GM23338 (cell line): ENCODE results near the gene TBRG4. TPM values are rescaled to one million over a fixed set of nuclear protein-coding genes. Genes with fewer than 3 reads are reported as not detected.

Experiments
- ATAC-seq: fragments of 200-7000 bp; cut with Tn5 transposase; 3 replicates; pipeline ENCODE4 v1.9.1; 2020
- DNase-seq: peaks from one replicate; pipeline ENCODE4 v3.0.0-alpha.2; 2015; ENCODE audit warnings: low spot score
- H2AFZ ChIP-seq: fragments of 200-600 bp; sonication (generic); 2 replicates; pipeline ENCODE4 v1.8.0; 2016; ENCODE audit warnings: antibody characterized with exemption, mild to moderate bottlenecking, moderate library complexity
- H3F3A ChIP-seq: fragments of 200-600 bp; sonication (generic); replicated peaks from 2 replicates; pipeline ENCODE4 v1.8.0; 2017; ENCODE audit warnings: antibody characterized with exemption, mixed run types, low read depth
- H3K27ac ChIP-seq: fragments of 200-600 bp; sonication (generic); 2 replicates; pipeline ENCODE4 v1.6.1; 2016; ENCODE audit warnings: low read depth
- H3K27me3 ChIP-seq: fragments of 200-600 bp; sonication (generic); 2 replicates; pipeline ENCODE4 v1.8.0; 2016; ENCODE audit warnings: mild to moderate bottlenecking, mixed run types, moderate library complexity; ENCODE audit not compliant: insufficient read depth
- H3K36me3 ChIP-seq: fragments of 200-600 bp; sonication (generic); 2 replicates; pipeline ENCODE4 v1.8.0; 2016; ENCODE audit warnings: mild to moderate bottlenecking; ENCODE audit not compliant: insufficient read depth
- H3K4me1 ChIP-seq: fragments of 200-600 bp; sonication (generic); 2 replicates; pipeline ENCODE4 v1.8.0; 2016; ENCODE audit warnings: mild to moderate bottlenecking, moderate library complexity; ENCODE audit not compliant: insufficient read depth
- H3K4me2 ChIP-seq: fragments of 200-600 bp; sonication (generic); 2 replicates; pipeline ENCODE4 v1.7.1; 2017; ENCODE audit warnings: mixed run types
- H3K4me3 ChIP-seq: fragments of 200-600 bp; sonication (generic); 2 replicates; pipeline ENCODE4 v1.6.1; 2016; ENCODE audit warnings: mixed run types
- H3K79me2 ChIP-seq: fragments of 200-600 bp; sonication (generic); replicated peaks from 2 replicates; pipeline ENCODE4 v1.8.0; 2017; ENCODE audit warnings: mild to moderate bottlenecking; ENCODE audit not compliant: insufficient read depth
- H3K9me2 ChIP-seq: fragments of 200-600 bp; sonication (generic); 2 replicates; pipeline ENCODE4 v1.8.0; 2017; ENCODE audit not compliant: insufficient read depth
- H4K20me1 ChIP-seq: fragments of 200-600 bp; sonication (generic); replicated peaks from 2 replicates; pipeline ENCODE4 v1.8.0; 2017; ENCODE audit warnings: mild to moderate bottlenecking; ENCODE audit not compliant: insufficient read depth
- H3K27ac Mint-ChIP-seq: 2 replicates; pipeline ENCODE4 v1.8.0; 2020; ENCODE audit warnings: inconsistent platforms, mild to moderate bottlenecking, moderate library complexity, mixed read lengths
- H3K27me3 Mint-ChIP-seq: 3 replicates; pipeline ENCODE4 v1.8.0; 2022; ENCODE audit warnings: low read depth, mild to moderate bottlenecking, moderate library complexity, mixed read lengths, inconsistent platforms; ENCODE audit not compliant: insufficient read depth, poor library complexity
- H3K36me3 Mint-ChIP-seq: 3 replicates; pipeline ENCODE4 v1.8.0; 2021; ENCODE audit warnings: low read depth, mild to moderate bottlenecking, inconsistent platforms, moderate library complexity, mixed read lengths
- H3K4me1 Mint-ChIP-seq: 3 replicates; pipeline ENCODE4 v1.8.0; 2020; ENCODE audit warnings: mild to moderate bottlenecking, inconsistent platforms, mixed read lengths
- H3K4me3 Mint-ChIP-seq: 3 replicates; pipeline ENCODE4 v1.8.0; 2021; ENCODE audit warnings: moderate library complexity, mild to moderate bottlenecking, inconsistent platforms, mixed read lengths
- H3K9me3 Mint-ChIP-seq: 3 replicates; pipeline ENCODE4 v1.8.0; 2020; ENCODE audit warnings: moderate library complexity, mild to moderate bottlenecking, inconsistent platforms, mixed read lengths
- CREB1 ChIP-seq: fragments of 250-450 bp; sonication (Bioruptor Pico); IDR thresholded peaks from 2 replicates; pipeline ENCODE4 v1.5.0; 2020; ENCODE audit warnings: low read depth, mild to moderate bottlenecking, moderate library complexity
- CTCF ChIP-seq, 2 experiments: fragments of 200-600 bp in 1 of 2; sonication (generic) in 1 of 2; conservative IDR thresholded peaks; 2 replicates each; pipeline versions ENCODE4 v1.5.1 to v1.6.1; 2016 to 2017; ENCODE audit warnings: antibody characterized with exemption in 2 of 2, low read depth in 2 of 2, mild to moderate bottlenecking in 2 of 2, moderate library complexity in 1 of 2
- EZH2 ChIP-seq: fragments of 200-600 bp; sonication (generic); IDR thresholded peaks from one replicate; pipeline ENCODE4 v1.8.0; 2017; ENCODE audit warnings: antibody characterized with exemption, mild to moderate bottlenecking, low read depth; ENCODE audit not compliant: unreplicated experiment
- EZH2phosphoT487 ChIP-seq: fragments of 200-600 bp; sonication (generic); IDR thresholded peaks from one replicate; pipeline ENCODE4 v1.8.1; 2018; ENCODE audit warnings: antibody characterized with exemption; ENCODE audit not compliant: unreplicated experiment
- JUNB ChIP-seq: IDR thresholded peaks from one replicate; pipeline ENCODE4 v1.6.1; 2016; ENCODE audit warnings: antibody characterized with exemption; ENCODE audit not compliant: unreplicated experiment
- NANOG ChIP-seq: IDR thresholded peaks from 2 replicates; pipeline ENCODE4 v1.6.1; 2016; ENCODE audit warnings: antibody characterized with exemption, borderline replicate concordance
- POLR2AphosphoS5 ChIP-seq: IDR thresholded peaks from 2 replicates; pipeline ENCODE4 v1.6.1; 2016; ENCODE audit warnings: antibody characterized with exemption, low read depth
- REST ChIP-seq: IDR thresholded peaks from one replicate; pipeline ENCODE4 v1.6.1; 2018; ENCODE audit warnings: antibody characterized with exemption; ENCODE audit not compliant: unreplicated experiment
- STAT1 ChIP-seq: IDR thresholded peaks from one replicate; pipeline ENCODE4 v1.6.1; 2016; ENCODE audit warnings: antibody characterized with exemption; ENCODE audit not compliant: unreplicated experiment
- ZNF114 ChIP-seq: fragments of 250-450 bp; sonication (Bioruptor Pico); IDR thresholded peaks from 2 replicates; pipeline ENCODE4 v1.5.0; 2020; ENCODE audit warnings: mild to moderate bottlenecking, moderate library complexity
- ZNF331 ChIP-seq: fragments of 250-450 bp; sonication (Bioruptor Pico); IDR thresholded peaks from 2 replicates; pipeline ENCODE4 v1.5.0; 2020; ENCODE audit warnings: low read depth, mild to moderate bottlenecking, moderate library complexity
- polyA plus RNA-seq: library from polyadenylated mRNA; unstranded; fragments of >200 nt; fragmentation: Nextera tagmentation; extraction: Ambion mirVana; gene quantifications from 2 replicates; pipeline ENCODE4 v1.2.1, GENCODE V29; 2016
- total RNA-seq: library from RNA; depleted of rRNA; stranded (reverse); fragments of >200 nt; shearing (Covaris generic); gene quantifications from 2 replicates; pipeline ENCODE4 v1.2.3, GENCODE V29; 2014
- TF ChIP-seq, protein P1 (sequence below): fragments of 250-450 bp; sonication (Bioruptor Pico); IDR thresholded peaks from 2 replicates; pipeline ENCODE4 v1.5.0; 2020; ENCODE audit warnings: mild to moderate bottlenecking, moderate library complexity

The TBRG4 gene
- total and polyA plus RNA-seq, 2 experiments from 2014 or later: 72.5 to 162 TPM

DNA sequence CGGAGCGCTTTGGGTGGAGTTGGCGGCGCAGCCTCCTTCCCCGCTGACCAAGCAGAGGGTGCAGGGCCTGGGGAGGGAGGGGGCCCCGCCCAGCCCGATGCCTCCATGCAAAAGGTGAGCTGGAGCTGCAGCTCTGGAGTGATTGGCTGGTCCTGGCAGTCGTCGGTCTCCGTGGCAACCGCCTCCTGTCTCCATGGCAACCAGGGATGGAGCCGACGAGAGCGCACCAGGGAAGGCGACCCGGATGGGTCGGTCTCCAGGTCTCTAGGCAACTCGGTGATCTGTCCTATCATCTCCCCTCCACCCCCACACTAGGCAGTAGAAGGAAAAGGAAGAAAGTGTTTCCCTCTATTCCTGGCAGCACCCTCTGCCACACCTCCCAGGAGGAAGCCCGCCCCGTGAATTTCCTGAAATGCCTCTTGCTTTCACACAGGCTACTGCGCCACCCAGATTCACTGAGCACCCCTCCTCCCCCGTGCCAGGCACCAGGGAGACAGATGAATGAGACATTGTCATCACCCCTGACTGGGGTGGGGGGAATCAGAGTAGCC is 22.1 kb downstream of the TBRG4 start:
- Histone ChIP-seq H3K4me1 (peaks cover 15% of the 10 kb centered on the region; the same call in 1 of the 2 replicates), H3F3A (0 out of 2 replicates have a peak, but pooled peaks cover 11% of the 10 kb centered on the region), H3K27me3 (0 out of 2 replicates have a peak, but pooled peaks cover 6% of the 10 kb centered on the region), H3K27ac (no peak overlapping the region), H3K79me2 (no peaks in the 10 kb centered on the region), H3K4me3 (peak overlapping the region; percentile 83), H3K36me3 (no peaks in the 10 kb centered on the region), H2AFZ (peak overlapping the region; percentile 96; the same call in 1 of the 2 replicates), H3K4me2 (peak overlapping the region; percentile 86), H3K9me2 (no peaks in the 10 kb centered on the region), H4K20me1 (no peaks in the 10 kb centered on the region)
- TF ChIP-seq ZNF114 (CRISPR knock-in tag) (no peak), EZH2 (no peak), POLR2AphosphoS5 (no peak), CTCF (conservative IDR thresholded peaks at IDR 0.05; ENCODE audit: low read depth in 2 of 2) (no peak), REST (no peak), ZNF331 (CRISPR knock-in tag) (no peak), EZH2phosphoT487 (no peak), JUNB (no peak), NANOG (no peak), STAT1 (no peak), CREB1 (CRISPR knock-in tag) (no peak; the same call in 1 of the 2 replicates)
- TF ChIP-seq, protein P1, sequence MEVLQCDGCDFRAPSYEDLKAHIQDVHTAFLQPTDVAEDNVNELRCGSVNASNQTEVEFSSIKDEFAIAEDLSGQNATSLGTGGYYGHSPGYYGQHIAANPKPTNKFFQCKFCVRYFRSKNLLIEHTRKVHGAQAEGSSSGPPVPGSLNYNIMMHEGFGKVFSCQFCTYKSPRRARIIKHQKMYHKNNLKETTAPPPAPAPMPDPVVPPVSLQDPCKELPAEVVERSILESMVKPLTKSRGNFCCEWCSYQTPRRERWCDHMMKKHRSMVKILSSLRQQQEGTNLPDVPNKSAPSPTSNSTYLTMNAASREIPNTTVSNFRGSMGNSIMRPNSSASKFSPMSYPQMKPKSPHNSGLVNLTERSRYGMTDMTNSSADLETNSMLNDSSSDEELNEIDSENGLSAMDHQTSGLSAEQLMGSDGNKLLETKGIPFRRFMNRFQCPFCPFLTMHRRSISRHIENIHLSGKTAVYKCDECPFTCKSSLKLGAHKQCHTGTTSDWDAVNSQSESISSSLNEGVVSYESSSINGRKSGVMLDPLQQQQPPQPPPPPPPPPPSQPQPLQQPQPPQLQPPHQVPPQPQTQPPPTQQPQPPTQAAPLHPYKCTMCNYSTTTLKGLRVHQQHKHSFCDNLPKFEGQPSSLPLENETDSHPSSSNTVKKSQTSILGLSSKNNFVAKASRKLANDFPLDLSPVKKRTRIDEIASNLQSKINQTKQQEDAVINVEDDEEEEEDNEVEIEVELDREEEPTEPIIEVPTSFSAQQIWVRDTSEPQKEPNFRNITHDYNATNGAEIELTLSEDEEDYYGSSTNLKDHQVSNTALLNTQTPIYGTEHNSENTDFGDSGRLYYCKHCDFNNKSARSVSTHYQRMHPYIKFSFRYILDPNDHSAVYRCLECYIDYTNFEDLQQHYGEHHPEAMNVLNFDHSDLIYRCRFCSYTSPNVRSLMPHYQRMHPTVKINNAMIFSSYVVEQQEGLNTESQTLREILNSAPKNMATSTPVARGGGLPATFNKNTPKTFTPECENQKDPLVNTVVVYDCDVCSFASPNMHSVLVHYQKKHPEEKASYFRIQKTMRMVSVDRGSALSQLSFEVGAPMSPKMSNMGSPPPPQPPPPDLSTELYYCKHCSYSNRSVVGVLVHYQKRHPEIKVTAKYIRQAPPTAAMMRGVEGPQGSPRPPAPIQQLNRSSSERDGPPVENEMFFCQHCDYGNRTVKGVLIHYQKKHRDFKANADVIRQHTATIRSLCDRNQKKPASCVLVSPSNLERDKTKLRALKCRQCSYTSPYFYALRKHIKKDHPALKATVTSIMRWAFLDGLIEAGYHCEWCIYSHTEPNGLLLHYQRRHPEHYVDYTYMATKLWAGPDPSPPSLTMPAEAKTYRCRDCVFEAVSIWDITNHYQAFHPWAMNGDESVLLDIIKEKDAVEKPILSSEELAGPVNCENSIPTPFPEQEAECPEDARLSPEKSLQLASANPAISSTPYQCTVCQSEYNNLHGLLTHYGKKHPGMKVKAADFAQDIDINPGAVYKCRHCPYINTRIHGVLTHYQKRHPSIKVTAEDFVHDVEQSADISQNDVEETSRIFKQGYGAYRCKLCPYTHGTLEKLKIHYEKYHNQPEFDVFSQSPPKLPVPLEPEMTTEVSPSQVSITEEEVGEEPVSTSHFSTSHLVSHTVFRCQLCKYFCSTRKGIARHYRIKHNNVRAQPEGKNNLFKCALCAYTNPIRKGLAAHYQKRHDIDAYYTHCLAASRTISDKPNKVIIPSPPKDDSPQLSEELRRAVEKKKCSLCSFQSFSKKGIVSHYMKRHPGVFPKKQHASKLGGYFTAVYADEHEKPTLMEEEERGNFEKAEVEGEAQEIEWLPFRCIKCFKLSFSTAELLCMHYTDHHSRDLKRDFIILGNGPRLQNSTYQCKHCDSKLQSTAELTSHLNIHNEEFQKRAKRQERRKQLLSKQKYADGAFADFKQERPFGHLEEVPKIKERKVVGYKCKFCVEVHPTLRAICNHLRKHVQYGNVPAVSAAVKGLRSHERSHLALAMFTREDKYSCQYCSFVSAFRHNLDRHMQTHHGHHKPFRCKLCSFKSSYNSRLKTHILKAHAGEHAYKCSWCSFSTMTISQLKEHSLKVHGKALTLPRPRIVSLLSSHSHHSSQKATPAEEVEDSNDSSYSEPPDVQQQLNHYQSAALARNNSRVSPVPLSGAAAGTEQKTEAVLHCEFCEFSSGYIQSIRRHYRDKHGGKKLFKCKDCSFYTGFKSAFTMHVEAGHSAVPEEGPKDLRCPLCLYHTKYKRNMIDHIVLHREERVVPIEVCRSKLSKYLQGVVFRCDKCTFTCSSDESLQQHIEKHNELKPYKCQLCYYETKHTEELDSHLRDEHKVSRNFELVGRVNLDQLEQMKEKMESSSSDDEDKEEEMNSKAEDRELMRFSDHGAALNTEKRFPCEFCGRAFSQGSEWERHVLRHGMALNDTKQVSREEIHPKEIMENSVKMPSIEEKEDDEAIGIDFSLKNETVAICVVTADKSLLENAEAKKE (CRISPR knock-in tag): no peak
- DNase-seq (peak; percentile 96), ATAC-seq (peak; percentile 71)
- peaks cover 28% of the 10 kb centered on the region for H3K27me3 Mint-ChIP-seq
- no peaks in the 10 kb centered on the region; the same call in 2 of the 3 replicates for H3K9me3 Mint-ChIP-seq
- peaks cover 10% of the 10 kb centered on the region for H3K4me1 Mint-ChIP-seq
- no peaks in the 10 kb centered on the region for H3K36me3 Mint-ChIP-seq
- H3K4me3 Mint-ChIP-seq: peak overlapping the region; percentile 74
- no peak overlapping the region for H3K27ac Mint-ChIP-seq
